H1 (cell line): Measurements from ENCODE around the gene SLC6A6. TPM values are rescaled to one million over a fixed set of nuclear protein-coding genes. Genes with fewer than 3 reads are reported as not detected.

Experiments used
- CTCF ChIA-PET: fragments of 300-600 bp; sonication (Branson Sonifier 250); formaldehyde crosslinking; loops from one replicate; lab custom pipeline; 2021; ENCODE audit not compliant: partially characterized antibody; lab: Charles Lee
- POLR2A ChIA-PET: fragments of 300-600 bp; sonication (Branson Sonifier 250); formaldehyde crosslinking; loops from one replicate; lab custom pipeline; 2021; ENCODE audit warnings: inconsistent platforms; ENCODE audit not compliant: partially characterized antibody; lab: Charles Lee
- DNase-seq, 2 experiments: peaks; one replicate each; pipeline versions ENCODE4 v3.0.0 to v3.0.0-alpha.2; 2010 to 2022; ENCODE audit warnings: low spot score in 2 of 2, low read depth in 1 of 2, mixed read lengths in 1 of 2
- FAIRE-seq: peaks from 2 replicates; lab custom pipeline; 2011; peaks lifted over from hg19 to GRCh38; lab: Jason Lieb, UNC
- H2AFZ ChIP-seq: 2 replicates; pipeline ENCODE4 v1.8.1; 2012; ENCODE audit warnings: low read length, inconsistent platforms
- H2AK5ac ChIP-seq: 2 replicates; pipeline ENCODE4 v1.6.1; 2013; ENCODE audit warnings: low read depth, low read length
- H2BK120ac ChIP-seq: replicated peaks from 2 replicates; pipeline ENCODE3; 2013; ENCODE audit warnings: low read depth, low read length, inconsistent platforms
- H2BK12ac ChIP-seq: 2 replicates; pipeline ENCODE4 v1.6.1; 2013; ENCODE audit warnings: low read depth, low read length
- H2BK15ac ChIP-seq: 2 replicates; pipeline ENCODE4 v1.6.1; 2013; ENCODE audit warnings: low read length
- H2BK20ac ChIP-seq: 2 replicates; pipeline ENCODE4 v1.6.1; 2013; ENCODE audit warnings: low read length
- H2BK5ac ChIP-seq: 2 replicates; pipeline ENCODE4 v1.6.1; 2013; ENCODE audit warnings: low read depth, low read length
- H3K14ac ChIP-seq: 2 replicates; pipeline ENCODE4 v1.6.1; 2013; ENCODE audit warnings: inconsistent platforms; ENCODE audit not compliant: insufficient read length
- H3K18ac ChIP-seq: 2 replicates; pipeline ENCODE4 v1.6.1; 2013; ENCODE audit warnings: low read length; ENCODE audit errors: extremely low read depth
- H3K23ac ChIP-seq: 2 replicates; pipeline ENCODE4 v1.6.1; 2013; ENCODE audit warnings: inconsistent platforms; ENCODE audit not compliant: insufficient read length
- H3K23me2 ChIP-seq: 2 replicates; pipeline ENCODE4 v1.6.1; 2013; ENCODE audit warnings: low read depth, low read length
- H3K27ac ChIP-seq: 2 replicates; pipeline ENCODE4 v1.6.1; 2011; ENCODE audit warnings: low read depth, low read length, inconsistent platforms
- H3K27me3 ChIP-seq, 4 experiments: replicated peaks in 1 of 4; 1 replicate in 1 of 4; 2 replicates in 3 of 4; pipeline versions ENCODE4 v1.6.1 to v1.8.1; 2011 to 2013; ENCODE audit warnings: low read length in 3 of 4, mild to moderate bottlenecking in 3 of 4, inconsistent platforms in 2 of 4, mixed read lengths in 2 of 4, moderate library complexity in 1 of 4; ENCODE audit not compliant: control insufficient read depth in 3 of 4, insufficient read depth in 3 of 4; ENCODE audit errors: extremely low read depth in 1 of 4
- H3K36me3 ChIP-seq, 4 experiments: 2 replicates each; pipeline versions ENCODE4 v1.6.1 to v1.8.1; 2011 to 2013; ENCODE audit warnings: mild to moderate bottlenecking in 4 of 4, low read length in 3 of 4, moderate library complexity in 2 of 4, control low read depth in 1 of 4, inconsistent platforms in 1 of 4; ENCODE audit not compliant: insufficient read depth in 4 of 4, control insufficient read depth in 2 of 4
- H3K4ac ChIP-seq: replicated peaks from 2 replicates; pipeline ENCODE3; 2013; ENCODE audit warnings: low read length, low read depth, mixed read lengths, inconsistent platforms; ENCODE audit not compliant: insufficient read length
- H3K4me1 ChIP-seq, 4 experiments: replicated peaks in 1 of 4; 1 replicate in 1 of 4; 2 replicates in 3 of 4; pipeline versions ENCODE4 v1.6.1 to v1.8.1; 2011 to 2013; ENCODE audit warnings: low read length in 3 of 4, inconsistent platforms in 2 of 4, mixed read lengths in 1 of 4; ENCODE audit not compliant: insufficient read depth in 4 of 4, control insufficient read depth in 3 of 4
- H3K4me2 ChIP-seq, 2 experiments: 2 replicates each; pipeline versions ENCODE4 v1.6.1 to v1.8.1; 2011 to 2013; ENCODE audit warnings: low read depth in 2 of 2, low read length in 2 of 2, control low read depth in 1 of 2, inconsistent platforms in 1 of 2, mild to moderate bottlenecking in 1 of 2; ENCODE audit not compliant: insufficient read depth in 1 of 2
- H3K4me3 ChIP-seq, 4 experiments: fragments of 200-600, 300-600 bp in 1 of 4; sonication (generic), shearing (Covaris generic), sonication (Bioruptor Twin) in 1 of 4; 2 replicates each; pipeline versions ENCODE4 v1.5.1 to v1.8.1; 2011 to 2016; ENCODE audit warnings: low read length in 4 of 4, low read depth in 3 of 4, control low read depth in 2 of 4, inconsistent platforms in 2 of 4, mild to moderate bottlenecking in 2 of 4, mixed read lengths in 1 of 4, moderate library complexity in 1 of 4; ENCODE audit not compliant: insufficient read depth in 2 of 4; ENCODE audit errors: extremely low read depth in 1 of 4
- H3K56ac ChIP-seq: replicated peaks from 2 replicates; pipeline ENCODE3; 2013; ENCODE audit warnings: low read depth, mild to moderate bottlenecking, mixed read lengths, low read length, inconsistent platforms; ENCODE audit not compliant: insufficient read length
- H3K79me1 ChIP-seq: 2 replicates; pipeline ENCODE4 v1.6.1; 2013; ENCODE audit warnings: low read depth, low read length, control low read depth
- H3K79me2 ChIP-seq, 2 experiments: 2 replicates each; pipeline versions ENCODE4 v1.6.1 to v1.8.1; 2012 to 2013; ENCODE audit warnings: low read length in 2 of 2, mild to moderate bottlenecking in 2 of 2, inconsistent platforms in 1 of 2; ENCODE audit not compliant: insufficient read depth in 2 of 2, control insufficient read depth in 1 of 2
- H3K9ac ChIP-seq, 4 experiments: replicated peaks in 1 of 4; 1 replicate in 1 of 4; 2 replicates in 3 of 4; pipeline versions ENCODE4 v1.6.1 to v1.8.1; 2011 to 2013; ENCODE audit warnings: low read depth in 3 of 4, low read length in 3 of 4, control low read depth in 2 of 4, mild to moderate bottlenecking in 2 of 4, moderate library complexity in 2 of 4, inconsistent platforms in 1 of 4; ENCODE audit errors: extremely low read depth in 1 of 4
- H3K9me3 ChIP-seq, 2 experiments: 2 replicates each; pipeline versions ENCODE4 v1.6.1 to v1.8.1; 2012 to 2013; ENCODE audit warnings: mild to moderate bottlenecking in 2 of 2, moderate library complexity in 2 of 2, control low read depth in 1 of 2, inconsistent platforms in 1 of 2, low read depth in 1 of 2, low read length in 1 of 2, mixed read lengths in 1 of 2; ENCODE audit not compliant: insufficient read depth in 2 of 2
- H4K20me1 ChIP-seq, 2 experiments: replicated peaks in 1 of 2; 2 replicates each; pipeline versions ENCODE3 to v1.8.1; 2011 to 2013; ENCODE audit warnings: inconsistent platforms in 2 of 2, low read length in 2 of 2, mild to moderate bottlenecking in 1 of 2; ENCODE audit not compliant: insufficient read depth in 2 of 2, control insufficient read depth in 1 of 2
- H4K5ac ChIP-seq: 2 replicates; pipeline ENCODE4 v1.6.1; 2013; ENCODE audit warnings: low read length, low read depth, mixed read lengths, inconsistent platforms; ENCODE audit not compliant: insufficient read length
- H4K8ac ChIP-seq: 2 replicates; pipeline ENCODE4 v1.8.0; 2013; ENCODE audit warnings: mild to moderate bottlenecking, moderate library complexity, low read length, inconsistent platforms; ENCODE audit not compliant: insufficient read depth; ENCODE audit errors: extremely low read depth
- H4K91ac ChIP-seq: replicated peaks from 2 replicates; pipeline ENCODE3; 2013; ENCODE audit warnings: low read length, mixed read lengths, inconsistent platforms; ENCODE audit not compliant: insufficient read length
- ASH2L ChIP-seq: fragments of 200-600, 300-600 bp; sonication (generic); IDR thresholded peaks from one replicate; pipeline ENCODE4 v1.7.1; 2017; ENCODE audit warnings: low read length
- BACH1 ChIP-seq: IDR thresholded peaks from 2 replicates; pipeline ENCODE4 v1.6.1; 2012; ENCODE audit warnings: low read length, improper control_type of control experiment
- BCL11A ChIP-seq, 2 experiments: IDR thresholded peaks; one replicate each; pipeline ENCODE4 v1.6.1; 2011; ENCODE audit warnings: low read depth in 2 of 2, low read length in 2 of 2, mild to moderate bottlenecking in 2 of 2
- BRCA1 ChIP-seq: IDR thresholded peaks from 2 replicates; pipeline ENCODE4 v1.6.1; 2012; ENCODE audit warnings: low read depth, low read length, improper control_type of control experiment
- CBX5 ChIP-seq: fragments of 300-800, 300-1000 bp; sonication (generic); IDR thresholded peaks from 2 replicates; pipeline ENCODE4 v1.7.1; 2016; ENCODE audit warnings: antibody characterized with exemption, low read length, low read depth
- CHD1 ChIP-seq: IDR thresholded peaks from 2 replicates; pipeline ENCODE4 v1.6.1; 2012; ENCODE audit warnings: low read depth, low read length, improper control_type of control experiment
- FOSL1 ChIP-seq: IDR thresholded peaks from 2 replicates; pipeline ENCODE4 v1.6.1; 2011; ENCODE audit warnings: mild to moderate bottlenecking, low read depth, low read length, moderate library complexity; ENCODE audit not compliant: insufficient read depth
- KDM5A ChIP-seq: fragments of 200-600 bp; IDR thresholded peaks from 2 replicates; pipeline ENCODE4 v1.7.1; 2012; ENCODE audit warnings: mild to moderate bottlenecking, low read length, inconsistent platforms, mixed read lengths
- PHF8 ChIP-seq: fragments of 200-600 bp; sonication (generic); conservative IDR thresholded peaks from 2 replicates; pipeline ENCODE4 v1.7.1; 2012; ENCODE audit warnings: low read depth, mild to moderate bottlenecking, inconsistent platforms, low read length, moderate library complexity
- POU5F1 ChIP-seq: IDR thresholded peaks from 2 replicates; pipeline ENCODE4 v1.6.1; 2011; ENCODE audit warnings: low read depth, mild to moderate bottlenecking, low read length, moderate library complexity
- RFX5 ChIP-seq: IDR thresholded peaks from 2 replicates; pipeline ENCODE4 v1.6.1; 2011; ENCODE audit warnings: low read depth, low read length, improper control_type of control experiment, borderline replicate concordance
- SIX5 ChIP-seq: IDR thresholded peaks from 2 replicates; pipeline ENCODE4 v1.6.1; 2011; ENCODE audit warnings: mild to moderate bottlenecking, low read depth, low read length
- SUZ12 ChIP-seq: fragments of 200-600 bp; sonication (generic); IDR thresholded peaks from 2 replicates; pipeline ENCODE4 v1.6.1; 2012; ENCODE audit warnings: mild to moderate bottlenecking, inconsistent platforms, low read length, moderate library complexity, mixed read lengths
- TAF1 ChIP-seq: IDR thresholded peaks from 2 replicates; pipeline ENCODE4 v1.6.1; 2011; ENCODE audit warnings: mild to moderate bottlenecking, low read depth, low read length
- TCF12 ChIP-seq: IDR thresholded peaks from 2 replicates; pipeline ENCODE4 v1.6.1; 2011; ENCODE audit warnings: low read depth, mild to moderate bottlenecking, low read length
- TEAD4 ChIP-seq: IDR thresholded peaks from 2 replicates; pipeline ENCODE4 v1.6.1; 2012; ENCODE audit warnings: low read depth, low read length, inconsistent platforms, mixed read lengths
- WGBS, 2 experiments: shearing (Covaris generic) in 1 of 2; methylation state at CpG; one replicate each; pipeline versions ENCODE4 v1.1.6 to v1.1.7; 2013 to 2015; ENCODE audit warnings: low lambda C conversion rate in 2 of 2, mixed read lengths in 2 of 2, inconsistent platforms in 1 of 2, low coverage in 1 of 2, missing lambda C conversion rate in 1 of 2; ENCODE audit not compliant: insufficient replicate concordance in 2 of 2, insufficient coverage in 1 of 2, insufficient read length in 1 of 2; ENCODE audit errors: extremely low coverage in 1 of 2, missing lambda C conversion rate in 1 of 2; 5-methylcytosine and 5-hydroxymethylcytosine counted together
- polyA plus RNA-seq, 7 experiments: library from polyadenylated mRNA; depleted of rRNA in 3 of 7; stranded (reverse) in 5 of 7; unstranded in 2 of 7; fragments of >200 nt in 5 of 7; fragments of 200-250 nt in 2 of 7; gene quantifications; 1 replicate in 5 of 7; 2 replicates in 1 of 7; 4 replicates in 1 of 7; pipeline versions ENCODE4 v1.2.1 to v1.2.3, GENCODE V29; 2011 to 2013; ENCODE audit warnings: missing spikeins in 2 of 7, mixed read lengths in 2 of 7
- total RNA-seq: library from RNA; stranded (reverse); fragmentation: NEBNext Ultra II Directional; extraction: Animal tissue kit (Norgen Biotek cat#: 25700); gene quantifications from 2 replicates; pipeline ENCODE4 v1.2.1, GENCODE V29; 2021

SLC6A6 gene
- total and polyA plus RNA-seq, 2 of the 8 experiments (the other 6 are each of a cell fraction or from before 2014, with no cell fraction given): 66.2 to 144 TPM

DNA sequence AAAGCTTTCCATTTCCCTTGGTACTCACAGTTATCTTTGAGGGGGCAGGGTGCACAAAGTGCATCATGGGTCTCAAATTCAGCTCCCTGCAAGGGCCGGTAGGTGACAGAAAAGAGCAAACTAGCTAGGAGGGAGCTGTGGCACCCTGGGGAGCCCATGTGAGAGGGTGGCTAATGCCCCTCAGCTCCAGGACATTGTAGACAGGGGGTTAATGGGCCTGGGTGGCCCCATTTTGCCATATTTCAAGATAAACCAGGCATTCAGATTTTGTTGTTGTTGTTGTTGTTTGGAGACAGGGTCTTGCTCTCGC lies 3.7 kb upstream of the SLC6A6 start:
- FAIRE-seq (no peak), DNase-seq (no peak)
- Histone ChIP-seq H3K23ac (no peak overlapping the region), H3K18ac (no peak overlapping the region), H3K79me1 (peaks cover 5% of the 10 kb centered on the region; the same call in 1 of the 2 replicates), H3K4ac (no peak overlapping the region), H3K4me3 (no peak overlapping the region), H4K8ac (no peak overlapping the region), H2AK5ac (no peak overlapping the region), H4K20me1 (peaks cover 0 to 3% of the 10 kb centered on the region in 2 experiments), H3K36me3 (no peaks in the 10 kb centered on the region; a peak in 1 of 8 replicates), H2BK20ac (no peak overlapping the region), H4K91ac (no peak overlapping the region), H2BK120ac (no peak overlapping the region), H3K4me1 (peaks cover 0 to 15% (median 7%) of the 10 kb centered on the region in 4 experiments; a peak in 6 of 7 replicates), H3K27me3 (no peaks in the 10 kb centered on the region), H3K23me2 (peaks cover 8% of the 10 kb centered on the region), H3K9ac (no peak overlapping the region), H2BK5ac (no peak overlapping the region), H3K79me2 (peaks cover 9 to 10% of the 10 kb centered on the region in 2 experiments), H2AFZ (no peak overlapping the region), H3K14ac (no peak overlapping the region), H4K5ac (no peak overlapping the region), H3K56ac (no peak overlapping the region), H2BK15ac (no peak overlapping the region), H3K27ac (no peak overlapping the region), H2BK12ac (no peak overlapping the region), H3K9me3 (no peaks in the 10 kb centered on the region), H3K4me2 (no peak overlapping the region)
- ChIA-PET CTCF (interaction anchor here (0.7 to 4.3 kb wide), 18 partner anchors 11 to 514 kb away, joined by 3 to 17 read pairs (median 3); no protein-coding TSS in a partner anchor), POLR2A (interaction anchor here (0.7 to 2.0 kb wide), 4 partner anchors 23 to 126 kb away, joined by 3 to 5 read pairs (median 4); no protein-coding TSS in a partner anchor)
- 93% methylated on average over 2 of the region's 2 CpGs; no CpG with 5 or more reads in 1 of the 2 experiments for WGBS, 2 experiments
- TF ChIP-seq BRCA1 (no peak), SIX5 (no peak), TAF1 (no peak), CBX5 (no peak), FOSL1 (no peak), RFX5 (no peak), CHD1 (no peak), KDM5A (no peak), ASH2L (no peak), BCL11A (IDR thresholded peaks at IDR 0.05; ENCODE audit: low read depth in 2 of 2, low read length in 2 of 2) (no peak), POU5F1 (no peak), BACH1 (no peak), PHF8 (no peak), TCF12 (no peak), SUZ12 (no peak), TEAD4 (no peak)
